Retinal pigment epithelial cell (primary cell): Measurements from ENCODE around the gene MRPS16.
A peak's percentile ranks its signal among the peaks of the same experiment; 100 is the strongest.
"Not testable (repeated sequence)": the region's sequence is repeated elsewhere in the genome, so short reads cannot be mapped to it uniquely, and the experiment has no call there.

ENCODE experiments used
- DNase-seq: peaks from one replicate; pipeline ENCODE4 v3.0.0-alpha.2; 2010; ENCODE audit warnings: low read depth
- H3K4me3 ChIP-seq: 2 replicates; pipeline ENCODE4 v1.5.1; 2011; ENCODE audit warnings: mild to moderate bottlenecking, low read length, control low read depth, moderate library complexity
- TF ChIP-seq, protein P1 (sequence below): conservative IDR thresholded peaks from 2 replicates; pipeline ENCODE4 v1.5.1; 2011; ENCODE audit warnings: low read depth, low read length, control low read depth, inconsistent platforms

Gene MRPS16

DNA sequence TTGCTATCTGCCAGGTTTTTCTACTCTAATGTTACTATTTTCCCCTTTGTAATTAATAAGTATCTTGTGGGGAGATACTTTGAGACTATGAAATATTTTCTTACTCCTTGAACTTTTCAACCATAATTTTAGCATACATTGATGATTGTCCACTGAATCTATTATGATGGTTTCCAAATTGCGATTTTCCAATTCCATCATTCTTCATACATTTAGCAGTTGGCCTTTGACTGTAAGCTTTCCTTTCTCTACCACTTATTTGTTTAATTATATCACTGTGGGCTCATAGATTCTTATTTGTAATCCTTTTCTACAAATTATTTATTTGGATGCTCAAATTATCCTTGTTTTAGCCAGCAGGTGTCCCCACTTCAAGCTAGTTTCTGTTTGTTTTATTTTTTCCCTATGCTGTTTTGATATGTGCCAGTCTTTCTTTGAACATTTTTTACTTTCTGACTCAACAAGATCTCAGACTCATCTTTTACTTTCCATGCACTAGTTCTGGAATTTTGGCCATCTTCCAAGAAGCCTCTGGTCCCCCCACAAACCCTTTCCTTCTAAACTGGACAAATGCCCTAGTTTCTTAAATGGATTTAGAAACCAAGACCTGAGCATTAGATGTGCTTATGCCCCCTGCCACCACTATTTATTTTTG lies 11.4 kb upstream of the MRPS16 start:
- TF ChIP-seq, protein P1, sequence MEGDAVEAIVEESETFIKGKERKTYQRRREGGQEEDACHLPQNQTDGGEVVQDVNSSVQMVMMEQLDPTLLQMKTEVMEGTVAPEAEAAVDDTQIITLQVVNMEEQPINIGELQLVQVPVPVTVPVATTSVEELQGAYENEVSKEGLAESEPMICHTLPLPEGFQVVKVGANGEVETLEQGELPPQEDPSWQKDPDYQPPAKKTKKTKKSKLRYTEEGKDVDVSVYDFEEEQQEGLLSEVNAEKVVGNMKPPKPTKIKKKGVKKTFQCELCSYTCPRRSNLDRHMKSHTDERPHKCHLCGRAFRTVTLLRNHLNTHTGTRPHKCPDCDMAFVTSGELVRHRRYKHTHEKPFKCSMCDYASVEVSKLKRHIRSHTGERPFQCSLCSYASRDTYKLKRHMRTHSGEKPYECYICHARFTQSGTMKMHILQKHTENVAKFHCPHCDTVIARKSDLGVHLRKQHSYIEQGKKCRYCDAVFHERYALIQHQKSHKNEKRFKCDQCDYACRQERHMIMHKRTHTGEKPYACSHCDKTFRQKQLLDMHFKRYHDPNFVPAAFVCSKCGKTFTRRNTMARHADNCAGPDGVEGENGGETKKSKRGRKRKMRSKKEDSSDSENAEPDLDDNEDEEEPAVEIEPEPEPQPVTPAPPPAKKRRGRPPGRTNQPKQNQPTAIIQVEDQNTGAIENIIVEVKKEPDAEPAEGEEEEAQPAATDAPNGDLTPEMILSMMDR: peak; percentile 57
- no peak for DNase-seq
- no peak overlapping the region for H3K4me3 ChIP-seq

DNA sequence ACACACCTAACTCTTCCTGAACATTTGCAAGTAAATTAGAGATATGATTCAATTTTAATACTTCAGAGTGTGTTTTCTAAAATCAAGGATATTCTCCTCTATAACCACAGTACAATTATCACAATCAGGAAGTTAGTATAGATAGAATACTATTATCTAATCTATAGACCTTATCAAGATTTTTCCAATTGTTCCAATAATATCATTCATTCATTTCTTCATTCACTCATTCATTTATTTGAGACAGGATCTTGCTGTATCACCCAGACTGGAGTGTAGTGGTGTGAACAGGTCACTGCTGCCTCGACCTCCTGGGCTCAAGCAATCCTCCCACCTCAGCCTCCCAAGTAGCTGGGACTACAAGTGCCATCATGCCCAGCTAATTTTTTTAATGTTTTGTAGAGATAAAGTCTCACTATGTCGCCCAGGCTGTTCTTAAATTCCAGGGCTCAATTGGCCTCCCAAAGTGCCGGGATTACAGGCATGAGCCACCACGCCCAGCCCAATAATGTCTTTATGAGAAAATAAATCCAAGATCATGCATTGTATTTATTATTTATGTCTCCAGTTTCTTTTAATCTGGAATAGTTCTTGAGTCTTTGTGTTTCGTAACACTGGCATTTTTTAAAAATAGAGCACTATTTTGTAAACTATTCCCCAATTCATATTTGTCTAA lies 10.6 kb upstream of the MRPS16 start:
- DNase-seq: no peak
- H3K4me3 ChIP-seq: no peak overlapping the region
- TF ChIP-seq, protein P1: no peak

DNA sequence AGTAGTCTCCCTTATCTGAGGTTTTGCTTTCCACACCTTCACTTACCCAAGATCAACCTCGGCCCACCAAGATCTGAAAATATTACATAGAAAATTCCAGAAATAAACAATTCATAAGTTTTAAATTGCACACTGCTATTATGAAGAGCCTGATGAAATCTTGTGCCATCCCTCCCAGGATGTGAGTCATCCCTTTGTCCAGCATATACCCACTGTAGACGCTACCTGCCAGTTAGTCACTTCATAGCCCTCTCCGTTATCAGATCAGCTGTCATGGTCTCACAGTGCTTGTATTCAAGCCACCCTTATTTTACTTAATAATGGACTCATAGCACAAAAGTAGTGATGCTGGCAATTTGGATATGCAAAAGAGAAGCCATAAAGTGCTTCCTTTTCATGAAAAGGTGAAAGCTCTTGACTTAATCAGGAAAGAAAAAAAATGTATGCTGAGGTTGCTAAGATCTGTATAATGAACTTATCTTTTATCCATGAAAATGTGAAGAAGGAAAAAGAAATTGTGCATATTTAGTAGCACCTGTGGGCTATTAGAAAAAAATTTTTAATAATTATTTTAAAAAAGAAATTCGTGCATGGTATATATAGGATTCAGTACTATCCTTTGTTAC lies 9.8 kb upstream of the MRPS16 start:
- no peak overlapping the region for H3K4me3 ChIP-seq
- no peak for DNase-seq
- TF ChIP-seq, protein P1: no peak

DNA sequence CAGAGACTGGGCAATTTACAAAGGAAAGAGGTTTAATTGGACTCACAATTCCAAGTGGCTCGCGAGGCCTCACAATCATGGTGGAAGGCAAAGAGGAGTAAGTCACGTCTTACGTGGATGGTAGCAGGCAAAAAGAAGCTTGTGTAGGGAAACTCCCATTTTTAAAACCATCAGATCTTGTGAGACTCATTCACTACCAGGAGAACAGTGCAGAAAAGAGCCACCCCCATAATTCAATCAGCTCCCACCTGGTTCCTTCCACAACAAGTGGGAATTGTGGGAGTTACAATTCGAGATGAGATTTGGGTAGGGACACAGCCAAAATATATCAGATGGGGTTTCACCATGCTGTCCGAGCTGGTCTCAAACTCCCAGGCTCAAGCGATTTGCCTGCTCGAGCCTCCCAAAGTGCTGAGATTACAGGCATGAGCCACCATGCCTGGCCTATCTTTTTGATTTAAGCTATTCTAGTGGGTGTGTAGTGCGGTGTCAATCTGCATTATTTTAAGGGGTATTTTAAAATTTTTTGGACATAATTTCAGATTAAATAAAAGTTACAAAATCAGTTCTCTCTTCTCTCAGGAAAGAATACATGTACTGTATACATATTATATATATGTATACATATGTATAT lies 9.0 kb upstream of the MRPS16 start:
- TF ChIP-seq, protein P1: no peak
- DNase-seq: no peak
- no peak overlapping the region for H3K4me3 ChIP-seq

DNA sequence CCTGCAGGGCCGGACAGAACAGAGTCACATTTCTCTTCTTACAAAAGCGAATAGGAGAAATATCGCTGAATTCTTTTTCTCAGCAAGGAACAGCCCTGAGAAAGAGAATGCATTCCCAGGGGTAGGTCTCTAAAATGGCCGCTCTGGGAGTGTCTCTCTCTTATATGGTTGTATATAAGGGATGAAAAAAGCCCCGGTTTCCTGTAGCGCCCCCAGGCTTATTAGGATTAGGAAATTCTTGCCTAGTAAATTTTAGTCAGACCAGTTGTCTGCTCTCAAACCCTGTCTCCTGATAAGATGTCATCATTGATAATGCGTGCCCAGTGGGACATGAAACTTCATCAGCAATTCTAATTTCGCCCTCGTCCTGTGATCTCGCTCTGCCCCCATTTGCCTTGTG lies 6.2 kb upstream of the MRPS16 start:
- H3K4me3 ChIP-seq, DNase-seq: not testable (repeated sequence)

DNA sequence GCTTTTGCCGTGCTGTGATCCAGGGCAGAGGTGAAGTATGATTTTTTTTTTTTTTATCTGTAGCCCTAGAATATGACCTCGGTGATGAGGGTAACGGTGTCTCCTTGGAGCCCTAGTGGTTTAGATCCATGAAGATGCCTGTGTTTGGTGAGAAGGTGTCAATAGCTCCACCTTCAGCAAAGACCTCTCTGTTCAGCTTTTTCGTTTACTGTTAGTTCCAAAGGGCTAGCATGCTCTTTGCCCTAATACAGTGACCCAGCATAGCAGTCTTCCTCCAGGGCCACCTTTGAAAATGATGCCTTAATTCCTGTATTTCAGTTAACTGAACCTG lies 746 bp upstream of the MRPS16 start:
- TF ChIP-seq, protein P1: no peak
- no peak for DNase-seq

DNA sequence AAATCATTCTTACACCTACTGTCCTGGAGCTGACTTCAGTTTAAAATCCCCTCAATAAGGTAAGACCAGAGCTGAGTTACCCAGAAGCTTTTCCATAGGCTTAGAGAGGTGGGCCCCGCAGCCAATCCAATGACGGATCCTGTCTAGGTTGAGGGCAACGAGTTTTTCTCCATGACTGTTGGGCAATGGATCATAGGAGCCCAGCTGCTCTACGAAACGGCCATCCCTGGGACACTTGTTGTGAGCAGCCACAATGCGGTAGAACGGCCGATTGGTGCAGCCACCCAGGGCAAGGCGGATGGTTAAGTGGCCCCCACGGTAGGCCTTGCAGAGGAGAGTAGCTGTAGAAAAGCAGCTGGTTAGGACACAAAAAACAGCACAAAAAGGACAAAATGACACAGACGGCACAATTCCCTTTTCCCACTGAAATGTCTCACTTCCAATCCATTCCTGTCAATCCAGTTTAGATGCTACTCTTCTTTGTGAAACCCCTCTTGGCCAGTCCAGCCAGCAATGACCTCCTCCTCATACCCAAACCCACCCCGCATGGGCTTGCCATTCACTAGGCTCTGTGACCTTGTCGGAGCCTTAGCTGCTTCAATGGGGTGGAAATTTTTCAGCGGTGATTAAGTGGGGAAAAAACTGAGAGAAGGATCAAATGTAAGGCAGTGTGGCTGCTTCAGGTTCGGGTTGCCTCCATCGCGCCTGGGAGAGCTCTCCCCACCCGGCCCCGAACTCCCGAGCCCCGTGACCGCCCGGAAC lies 580 bp downstream of the MRPS16 start:
- TF ChIP-seq, protein P1: no peak
- H3K4me3 ChIP-seq: peak overlapping the region; percentile 99
- no peak for DNase-seq

More for the DNA sequence above, 746 bp upstream of the MRPS16 start:
- peak overlapping the region; percentile 99 for H3K4me3 ChIP-seq
